Choroid plexus epithelial cell (primary cell): ENCODE data around the gene PLB1.
A peak's percentile ranks its signal among the peaks of the same experiment; 100 is the strongest.

Experiments used
- DNase-seq: peaks from one replicate; pipeline ENCODE4 v3.0.0-alpha.2; 2010; ENCODE audit warnings: low read depth
- H3K4me3 ChIP-seq: 2 replicates; pipeline ENCODE4 v1.5.1; 2011; ENCODE audit warnings: low read depth, mild to moderate bottlenecking, control low read depth, low read length, moderate library complexity
- CTCF ChIP-seq: conservative IDR thresholded peaks from 2 replicates; pipeline ENCODE4 v1.5.1; 2011; ENCODE audit warnings: low read depth, mild to moderate bottlenecking, control low read depth, inconsistent platforms, low read length, moderate library complexity

Gene PLB1

GRCh38 chr2:28626891-28627421 lies 131.1 kb downstream of the PLB1 start:
- peak; percentile 65 for DNase-seq
- H3K4me3 ChIP-seq: no peak overlapping the region
- no peak for TF ChIP-seq CTCF

DNA sequence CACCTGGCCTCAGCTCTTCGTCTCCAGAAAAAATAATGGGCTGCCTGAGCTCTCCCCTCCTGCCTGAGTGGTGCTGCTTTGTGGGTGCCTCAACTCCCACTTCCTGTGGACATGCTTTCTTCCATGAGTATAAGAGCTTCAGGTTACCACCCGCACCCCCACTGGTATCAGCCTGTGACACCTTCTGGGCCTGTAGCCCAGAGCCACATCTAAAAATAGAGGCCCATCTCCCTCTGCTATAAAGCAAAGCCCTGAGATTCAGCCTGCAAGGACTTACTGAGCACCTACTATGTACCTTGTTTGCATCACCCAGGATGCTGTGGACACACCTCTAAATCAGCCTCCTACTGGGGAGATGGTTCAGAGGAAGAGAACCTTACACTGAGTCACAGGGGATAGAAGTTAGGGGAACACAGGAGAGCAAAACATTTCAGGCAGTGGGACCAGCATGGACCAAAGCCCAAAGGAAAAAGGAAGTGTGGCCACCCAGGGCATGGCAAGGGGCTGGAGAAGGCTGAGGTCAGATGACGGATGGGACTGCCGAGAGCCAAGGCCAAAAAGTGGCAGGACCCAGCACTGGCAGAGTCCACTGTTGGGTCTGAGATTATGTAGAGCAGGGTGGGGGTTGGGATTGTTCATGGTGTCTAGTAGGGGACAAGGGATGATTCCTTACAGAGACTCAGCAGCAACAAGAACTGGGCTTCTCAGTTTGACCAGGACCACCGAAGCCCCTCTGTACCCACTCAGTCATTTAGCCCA lies 132.0 kb downstream of the PLB1 start:
- H3K4me3 ChIP-seq: no peak overlapping the region
- TF ChIP-seq CTCF: no peak
- DNase-seq: peak; percentile 81

DNA sequence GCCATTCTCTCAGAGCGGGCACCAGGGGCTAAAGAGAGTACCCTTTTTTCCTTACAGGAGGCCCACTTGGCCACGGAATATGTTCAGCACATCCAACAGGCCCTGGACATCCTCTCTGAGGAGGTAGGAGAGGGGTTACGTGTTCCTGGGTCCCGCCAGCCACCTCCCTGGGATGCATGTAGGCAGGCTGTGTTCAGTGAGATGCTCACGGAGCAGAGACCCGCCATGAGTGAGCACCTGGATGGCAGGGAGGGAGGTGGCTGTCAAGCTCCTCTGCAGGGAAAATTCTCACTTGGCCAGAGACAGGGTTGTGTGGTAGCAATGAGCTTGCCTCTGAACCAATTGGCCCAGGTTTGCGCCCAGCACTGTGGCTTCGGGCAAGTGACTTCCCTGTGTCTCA lies 132.6 kb downstream of the PLB1 start:
- TF ChIP-seq CTCF: no peak

GRCh38 chr2:28628987-28629386 lies 133.1 kb downstream of the PLB1 start:
- H3K4me3 ChIP-seq: no peak overlapping the region
- no peak for TF ChIP-seq CTCF
- DNase-seq: no peak

More for the DNA sequence above, 132.6 kb downstream of the PLB1 start:
- no peak for DNase-seq
- H3K4me3 ChIP-seq: no peak overlapping the region

DNA sequence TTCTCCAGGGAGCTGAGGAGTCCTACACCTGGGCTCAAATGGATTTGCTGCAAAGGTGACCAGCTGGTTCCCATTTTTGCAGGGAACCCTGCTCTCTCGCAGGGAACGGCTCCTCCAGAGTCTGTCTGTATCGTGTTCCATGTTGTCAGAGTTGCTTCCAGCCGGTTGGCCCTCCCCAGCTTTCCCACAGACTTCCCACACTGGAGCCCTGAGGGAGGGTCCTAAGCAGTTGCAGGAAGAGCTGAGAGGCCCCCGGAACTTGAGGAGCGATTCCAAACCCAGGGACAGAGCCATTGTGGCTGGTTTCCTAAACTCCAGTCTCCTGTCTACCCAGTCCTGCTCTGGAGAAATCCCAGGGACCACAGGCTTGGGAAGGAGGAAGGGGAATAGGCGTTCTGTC lies 134.1 kb downstream of the PLB1 start:
- TF ChIP-seq CTCF: no peak
- no peak for DNase-seq
- no peak overlapping the region for H3K4me3 ChIP-seq

- H3K4me3 ChIP-seq: no peak overlapping the region
- TF ChIP-seq CTCF: no peak
- no peak for DNase-seq
Measured at GRCh38 chr2:28630341-28630740, 134.5 kb downstream of the PLB1 start.
